Fibroblast of mammary gland (primary cell): ENCODE data around the gene NBL1.

Experiments used
- DNase-seq: peaks from one replicate; pipeline ENCODE4 v3.0.0-alpha.2; 2010; ENCODE audit warnings: low read depth
- H3K4me3 ChIP-seq: 2 replicates; pipeline ENCODE4 v1.5.1; 2011; ENCODE audit warnings: low read depth, mild to moderate bottlenecking, low read length, moderate library complexity; ENCODE audit not compliant: control insufficient read depth
- CTCF ChIP-seq: conservative IDR thresholded peaks from 2 replicates; pipeline ENCODE4 v1.5.1; 2011; ENCODE audit warnings: low read depth, low read length, inconsistent platforms; ENCODE audit not compliant: control insufficient read depth, insufficient read depth

Gene NBL1

GRCh38 chr1:19646377-19647319, 2.5 kb downstream of the NBL1 start:
- DNase-seq: no peak
- no peak for TF ChIP-seq CTCF
- peak overlapping the region; percentile 84 for H3K4me3 ChIP-seq

- no peak for DNase-seq
- no peak for TF ChIP-seq CTCF
- no peak overlapping the region for H3K4me3 ChIP-seq
These were observed 3.5 kb downstream of the NBL1 start for GRCh38 chr1:19647643-19648042.

- no peak overlapping the region for H3K4me3 ChIP-seq
- DNase-seq: no peak
- TF ChIP-seq CTCF: no peak
These were observed 4.1 kb downstream of the NBL1 start for GRCh38 chr1:19648239-19648638.

- DNase-seq: peak; percentile 52
- peak; percentile 22 for TF ChIP-seq CTCF
- no peak overlapping the region for H3K4me3 ChIP-seq
These were observed 4.6 kb downstream of the NBL1 start for GRCh38 chr1:19648689-19649088.

GRCh38 chr1:19650416-19651140, 6.5 kb downstream of the NBL1 start:
- no peak for TF ChIP-seq CTCF

GRCh38 chr1:19651141-19651737, 7.1 kb downstream of the NBL1 start:
- TF ChIP-seq CTCF: peak; percentile 79
- DNase-seq: peak; percentile 63
- H3K4me3 ChIP-seq: no peak overlapping the region

More at GRCh38 chr1:19650416-19651140, 6.5 kb downstream of the NBL1 start:
- no peak for DNase-seq
- H3K4me3 ChIP-seq: no peak overlapping the region
